ENCODE measurements around the gene CAMK1G.

CAMK1G gene

GRCh38 chr1:209643285-209644020 is 59.9 kb downstream of the CAMK1G start:
- DNase-seq = no peak

- no peak for DNase-seq
Observed at GRCh38 chr1:209645574-209646452, 62.3 kb downstream of the CAMK1G start.

GRCh38 chr1:209646558-209646957 is 63.0 kb downstream of the CAMK1G start:
- peak; percentile 29 for DNase-seq

- DNase-seq = no peak
Observed at GRCh38 chr1:209647156-209647555, 63.6 kb downstream of the CAMK1G start.

- DNase-seq = no peak
Observed at GRCh38 chr1:209648346-209648745, 64.8 kb downstream of the CAMK1G start.

- DNase-seq = no peak
Observed at GRCh38 chr1:209648931-209649776, 65.6 kb downstream of the CAMK1G start.

- DNase-seq = no peak
Observed at GRCh38 chr1:209650454-209650853, 66.9 kb downstream of the CAMK1G start.

GRCh38 chr1:209651138-209651587 is 67.6 kb downstream of the CAMK1G start:
- DNase-seq = peak; percentile 68

GRCh38 chr1:209652121-209652735 is 68.7 kb downstream of the CAMK1G start, which contains the start of gene LAMB3:
Gene LAMB3, minus strand, starts transcription at chr1:209652425. Its CDS starts 1,481 bp downstream, at chr1:209650944.
- DNase-seq = no peak

- peak; percentile 47 for DNase-seq
Observed at GRCh38 chr1:209652873-209653401, 69.4 kb downstream of the CAMK1G start.

GRCh38 chr1:209653915-209654351 is 70.4 kb downstream of the CAMK1G start:
- no peak for DNase-seq

- DNase-seq = no peak
Observed at GRCh38 chr1:209655411-209656231, 72.1 kb downstream of the CAMK1G start.

GRCh38 chr1:209657140-209657879 is 73.8 kb downstream of the CAMK1G start:
- DNase-seq = no peak

- no peak for DNase-seq
Observed at GRCh38 chr1:209657918-209658317, 74.4 kb downstream of the CAMK1G start.

GRCh38 chr1:209659909-209660308 is 76.4 kb downstream of the CAMK1G start:
- no peak for DNase-seq

GRCh38 chr1:209661071-209661470 is 77.6 kb downstream of the CAMK1G start:
- no peak for DNase-seq

GRCh38 chr1:209662879-209663327 is 79.4 kb downstream of the CAMK1G start:
- no peak for DNase-seq

Data from CD4-positive, alpha-beta T cell treated with Interleukin-17A for 4 hours (primary cell).